Adrenal gland (tissue), 12 donors: Measurements from ENCODE around the gene CDH7. TPM values are rescaled to one million over a fixed set of nuclear protein-coding genes. Genes with fewer than 3 reads are reported as not detected.

Experiments
- DNase-seq, 7 donors: peaks; one replicate each; pipeline ENCODE4 v3.0.0-alpha.2; 2019 to 2020
- H3K27ac ChIP-seq, 5 donors: fragments of 200-600 bp; sonication (generic) in 4 of 5; 1 replicate in 3 of 5; 2 replicates in 2 of 5; pipeline versions ENCODE4 v1.5.1 to v1.8.0; 2016 to 2020; ENCODE audit warnings: mild to moderate bottlenecking in 1 of 5
- H3K27me3 ChIP-seq: fragments of 200-600 bp; 2 replicates; pipeline ENCODE4 v1.8.0; 2021
- H3K36me3 ChIP-seq, 2 donors: fragments of 200-600 bp; replicated peaks in 1 of 2; 1 replicate in 1 of 2; 2 replicates in 1 of 2; pipeline versions ENCODE4 v1.5.1 to v1.8.0; 2018 to 2022
- H3K4me1 ChIP-seq, 2 donors: fragments of 200-600 bp; replicated peaks in 1 of 2; 1 replicate in 1 of 2; 2 replicates in 1 of 2; pipeline versions ENCODE4 v1.5.1 to v1.8.0; 2018 to 2021
- H3K4me3 ChIP-seq, 4 donors: fragments of 200-600 bp; sonication (generic) in 3 of 4; one replicate each; pipeline ENCODE4 v1.5.1; 2016 to 2018
- H3K9me3 ChIP-seq, 3 donors: fragments of 200-600 bp; sonication (generic) in 1 of 3; replicated peaks in 1 of 3; 1 replicate in 2 of 3; 2 replicates in 1 of 3; pipeline versions ENCODE4 v1.5.1 to v1.8.0; 2016 to 2021
- POLR2A ChIP-seq, 2 donors: fragments of 450-650 bp; IDR thresholded peaks; one replicate each; pipeline ENCODE4 v1.6.1; 2017; ENCODE audit warnings: antibody characterized with exemption in 2 of 2, mild to moderate bottlenecking in 2 of 2, moderate library complexity in 1 of 2
- WGBS, 4 donors: extraction: QIAGEN DNeasy Blood & Tissue Kit in 2 of 4; methylation state at CpG; one replicate each; pipeline versions ENCODE4 v1.1.5 to v1.1.7; 2013 to 2017; 5-methylcytosine and 5-hydroxymethylcytosine counted together
- intact Hi-C, 2 donors: fragments of 100-400 bp; cut with DNase I; formaldehyde crosslinking; loops; one replicate each; pipeline versions ENCODE4 v1.14.1 to v1.15.0; 2022 to 2023
- polyA plus RNA-seq, 3 donors: library from polyadenylated mRNA; stranded (reverse); fragments of 200-250 nt in 2 of 3; fragments of 350-450 nt in 1 of 3; fragmentation: Illumina TruSeq in 1 of 3; extraction: RNeasy Lipid Tissue Mini Kit (QIAGEN cat#74804) in 1 of 3; gene quantifications; one replicate each; pipeline ENCODE4 v1.2.3, GENCODE V29; 2013 to 2014
- total RNA-seq, 9 donors: library from RNA; depleted of rRNA in 4 of 9; stranded (reverse); fragments of >200 nt in 4 of 9; fragments of 120-200 nt in 1 of 9; fragmentation: NEBNext Ultra II Directional in 1 of 9; extraction: Animal tissue kit (Norgen Biotek cat#: 25700) in 1 of 9; gene quantifications; one replicate each; pipeline versions ENCODE4 v1.1.0 to v1.2.4, GENCODE V29; 2013 to 2023
- TF ChIP-seq, protein P1 (sequence below), 6 experiments: fragments of 450-650 bp in 4 of 6; fragments of 200-600 bp in 2 of 6; sonication (generic) in 1 of 6; IDR thresholded peaks; 1 replicate in 5 of 6; 2 replicates in 1 of 6; pipeline versions ENCODE4 v1.5.1 to v1.8.0; 2016 to 2021; ENCODE audit warnings: antibody characterized with exemption in 6 of 6, mild to moderate bottlenecking in 2 of 6, moderate library complexity in 1 of 6
- donor health status: healthy with polysubstance abuse.
- donor health status: Bipolar disorder and iron deficiency.
- donor health status: DM: yes; HTN: yes; CAD: no.
- donor health status: DM: no; HTN: no; CAD: no.
- donor health status: DM: no; HTN: no; CAD: no.
- donor health status: DM: yes; HTN: yes; CAD: no.

The CDH7 gene
- total and polyA plus RNA-seq, 12 donors = under 0.01 to 1.7 (median 0.11) TPM; not detected in 5

DNA sequence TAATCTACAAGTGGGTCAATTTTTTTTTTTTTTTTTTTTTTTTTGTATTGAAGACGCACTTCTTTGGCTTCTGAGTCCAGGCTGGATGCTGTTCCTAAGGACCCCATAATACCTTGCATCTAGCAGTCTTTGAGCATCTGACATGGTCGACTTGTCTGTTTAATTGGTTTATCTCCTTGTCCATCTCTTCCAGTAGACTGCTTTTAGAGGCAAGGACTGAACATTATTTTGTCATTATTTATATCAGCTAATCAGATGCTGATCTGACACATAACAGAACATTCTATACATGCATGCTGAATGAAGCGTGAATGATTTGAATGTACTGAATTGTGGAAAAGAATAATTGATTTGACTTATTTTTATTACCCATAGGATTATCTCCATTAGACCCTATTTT is 118.7 kb downstream of the CDH7 start:
- DNase-seq = no peak
- H3K27me3 ChIP-seq = no peaks in the 10 kb centered on the region
- 21 to 62% (median 24%) methylated on average over 2 to 3 of the region's 3 CpGs for WGBS, 4 donors
- H3K4me1 ChIP-seq = no peaks in the 10 kb centered on the region
- TF ChIP-seq, protein P1, sequence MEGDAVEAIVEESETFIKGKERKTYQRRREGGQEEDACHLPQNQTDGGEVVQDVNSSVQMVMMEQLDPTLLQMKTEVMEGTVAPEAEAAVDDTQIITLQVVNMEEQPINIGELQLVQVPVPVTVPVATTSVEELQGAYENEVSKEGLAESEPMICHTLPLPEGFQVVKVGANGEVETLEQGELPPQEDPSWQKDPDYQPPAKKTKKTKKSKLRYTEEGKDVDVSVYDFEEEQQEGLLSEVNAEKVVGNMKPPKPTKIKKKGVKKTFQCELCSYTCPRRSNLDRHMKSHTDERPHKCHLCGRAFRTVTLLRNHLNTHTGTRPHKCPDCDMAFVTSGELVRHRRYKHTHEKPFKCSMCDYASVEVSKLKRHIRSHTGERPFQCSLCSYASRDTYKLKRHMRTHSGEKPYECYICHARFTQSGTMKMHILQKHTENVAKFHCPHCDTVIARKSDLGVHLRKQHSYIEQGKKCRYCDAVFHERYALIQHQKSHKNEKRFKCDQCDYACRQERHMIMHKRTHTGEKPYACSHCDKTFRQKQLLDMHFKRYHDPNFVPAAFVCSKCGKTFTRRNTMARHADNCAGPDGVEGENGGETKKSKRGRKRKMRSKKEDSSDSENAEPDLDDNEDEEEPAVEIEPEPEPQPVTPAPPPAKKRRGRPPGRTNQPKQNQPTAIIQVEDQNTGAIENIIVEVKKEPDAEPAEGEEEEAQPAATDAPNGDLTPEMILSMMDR (IDR thresholded peaks at IDR 0.05) = no peak
- no peak for TF ChIP-seq POLR2A (IDR thresholded peaks at IDR 0.05)
- H3K4me3 ChIP-seq = no peak overlapping the region
- no peak overlapping the region for H3K27ac ChIP-seq
- intact Hi-C loops = no loop called here
- H3K36me3 ChIP-seq = no peaks in the 10 kb centered on the region
- H3K9me3 ChIP-seq = no peaks in the 10 kb centered on the region

DNA sequence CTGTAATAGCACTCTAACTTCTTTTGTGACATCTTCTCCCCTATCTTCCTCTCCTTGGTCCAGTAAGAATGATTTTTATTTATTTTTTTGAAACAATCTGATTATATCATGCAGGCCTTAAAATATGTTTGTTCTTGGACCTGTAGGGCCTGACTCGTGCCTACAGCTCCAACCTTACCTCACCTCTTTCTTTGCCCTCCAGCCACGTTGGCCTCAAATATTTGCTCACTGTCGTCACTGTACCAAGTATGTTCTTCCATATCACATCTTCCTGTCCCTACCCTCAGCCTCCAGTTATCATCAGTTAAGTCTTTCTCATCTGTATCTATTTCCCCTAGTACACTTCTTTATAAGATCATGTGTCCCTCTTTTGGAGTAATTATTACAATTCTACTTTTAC is 125.5 kb downstream of the CDH7 start:
- Histone ChIP-seq H3K4me1 (no peaks in the 10 kb centered on the region), H3K4me3 (no peak overlapping the region), H3K36me3 (no peaks in the 10 kb centered on the region), H3K27me3 (no peaks in the 10 kb centered on the region), H3K27ac (no peak overlapping the region), H3K9me3 (no peaks in the 10 kb centered on the region)
- intact Hi-C loops = no loop called here
- no peak for DNase-seq
- 70 to 87% (median 76%) methylated on average over 3 of the region's 3 CpGs for WGBS, 4 donors
- TF ChIP-seq POLR2A (IDR thresholded peaks at IDR 0.05) = no peak
- TF ChIP-seq, protein P1 (IDR thresholded peaks at IDR 0.05) = no peak

DNA sequence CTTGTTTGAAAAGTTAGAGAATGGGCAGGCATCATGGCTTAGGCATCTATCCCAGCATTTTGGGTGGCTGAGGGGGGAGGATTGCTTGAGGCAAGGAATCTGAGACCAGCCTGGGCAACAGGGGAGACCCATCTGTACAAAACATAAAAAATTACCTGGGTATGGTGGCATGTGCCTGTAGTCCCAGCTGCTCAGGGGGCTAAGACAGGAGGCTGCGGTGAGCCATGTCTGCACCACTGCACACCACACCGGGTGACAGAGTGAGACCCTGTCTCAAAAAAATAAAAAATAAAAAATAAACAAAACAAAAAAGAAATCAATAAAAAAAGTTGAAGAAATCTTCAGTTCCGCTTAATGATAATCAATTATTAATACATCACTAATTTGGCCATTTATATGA is 146.5 kb downstream of the CDH7 start:
- no peaks in the 10 kb centered on the region for H3K27me3 ChIP-seq
- intact Hi-C loops = no loop called here
- no peak overlapping the region for H3K4me3 ChIP-seq
- TF ChIP-seq POLR2A (IDR thresholded peaks at IDR 0.05) = no peak
- TF ChIP-seq, protein P1 (IDR thresholded peaks at IDR 0.05) = no peak
- H3K27ac ChIP-seq = no peak overlapping the region
- H3K4me1 ChIP-seq = no peaks in the 10 kb centered on the region
- H3K36me3 ChIP-seq = no peaks in the 10 kb centered on the region
- peaks cover 0 to 4% (median 0%) of the 10 kb centered on the region in 3 donors for H3K9me3 ChIP-seq
- 84 to 96% (median 93%) methylated on average over 3 of the region's 3 CpGs for WGBS, 4 donors
- no peak for DNase-seq

DNA sequence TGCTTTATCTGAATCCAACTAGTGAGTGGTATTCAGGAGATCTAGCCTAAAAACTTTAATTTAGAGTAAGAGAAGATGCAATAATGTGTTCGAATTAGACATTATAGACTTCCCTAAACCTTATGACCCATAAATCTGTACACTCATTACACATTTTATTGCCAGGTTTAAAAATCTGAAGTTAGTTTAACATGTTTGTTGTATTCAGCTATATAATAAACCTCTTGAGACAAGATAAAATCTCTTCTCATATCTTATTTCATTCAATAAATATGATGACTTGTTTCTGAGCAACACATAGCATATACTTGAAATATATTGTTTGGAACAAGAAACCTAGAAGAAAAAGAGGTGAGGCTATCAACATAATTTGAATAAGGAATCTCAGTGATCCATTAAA is 150.7 kb downstream of the CDH7 start:
- Histone ChIP-seq H3K4me1 (no peaks in the 10 kb centered on the region), H3K4me3 (no peak overlapping the region), H3K36me3 (no peaks in the 10 kb centered on the region), H3K9me3 (peaks cover 0 to 4% (median 0%) of the 10 kb centered on the region in 3 donors), H3K27ac (no peak overlapping the region), H3K27me3 (no peaks in the 10 kb centered on the region)
- WGBS, 4 donors = 67 to 76% (median 74%) methylated on average over 1 of the region's 1 CpG
- no peak for DNase-seq
- intact Hi-C loops = no loop called here
- TF ChIP-seq POLR2A (IDR thresholded peaks at IDR 0.05) = no peak
- TF ChIP-seq, protein P1 (IDR thresholded peaks at IDR 0.05) = no peak
